ENCODE data around the gene GIT1. TPM values are rescaled to one million over a fixed set of nuclear protein-coding genes. Genes with fewer than 3 reads are reported as not detected.

GIT1 gene
- polyA plus RNA-seq, 2 donors, result 22.6 to 30.2 TPM

- peak overlapping the region; percentile 78 to 80 for H3K4me3 ChIP-seq (ENCODE audit: low read depth in 1 of 2, low read length in 2 of 2)
- H3K36me3 ChIP-seq (ENCODE audit: control insufficient read depth in 2 of 2, insufficient read depth in 2 of 2, low read length in 1 of 2), result no peaks in the 10 kb centered on the region
- 1% methylated on average over 40 to 72 of the region's 72 CpGs for WGBS, 2 donors
- no peaks in the 10 kb centered on the region for H3K9me3 ChIP-seq (ENCODE audit: control insufficient read depth in 2 of 2, insufficient read depth in 1 of 2, low read depth in 1 of 2, low read length in 1 of 2)
- peaks cover 13 to 49% of the 10 kb centered on the region in 2 donors for H3K4me1 ChIP-seq (ENCODE audit: control insufficient read depth in 2 of 2, insufficient read depth in 2 of 2, low read length in 1 of 2)
- H3K27me3 ChIP-seq (ENCODE audit: control insufficient read depth in 1 of 2, insufficient read depth in 2 of 2, low read length in 2 of 2), result no peaks in the 10 kb centered on the region
- H3K27ac ChIP-seq (ENCODE audit: low read depth in 2 of 2, low read length in 1 of 2), result peak overlapping the region; percentile 72 to 84
These were observed 661 bp downstream of the GIT1 start for GRCh38 chr17:29588562-29589411.

- Histone ChIP-seq H3K27me3 (ENCODE audit: control insufficient read depth in 1 of 2, insufficient read depth in 2 of 2, low read length in 2 of 2) (no peaks in the 10 kb centered on the region), H3K27ac (ENCODE audit: low read depth in 2 of 2, low read length in 1 of 2) (peak overlapping the region; percentile 72 to 84), H3K4me3 (ENCODE audit: low read depth in 1 of 2, low read length in 2 of 2) (peak overlapping the region; percentile 78 to 80), H3K36me3 (ENCODE audit: control insufficient read depth in 2 of 2, insufficient read depth in 2 of 2, low read length in 1 of 2) (peaks cover 0 to under 1% of the 10 kb centered on the region in 2 donors), H3K9me3 (ENCODE audit: control insufficient read depth in 2 of 2, insufficient read depth in 1 of 2, low read depth in 1 of 2, low read length in 1 of 2) (no peaks in the 10 kb centered on the region), H3K4me1 (ENCODE audit: control insufficient read depth in 2 of 2, insufficient read depth in 2 of 2, low read length in 1 of 2) (peaks cover 16 to 56% of the 10 kb centered on the region in 2 donors)
- 14 to 22% methylated on average over 8 of the region's 8 CpGs for WGBS, 2 donors
These were observed 1.4 kb downstream of the GIT1 start for GRCh38 chr17:29588017-29588561.

GRCh38 chr17:29587591-29587990 is 1.9 kb downstream of the GIT1 start:
- Histone ChIP-seq H3K27me3 (ENCODE audit: control insufficient read depth in 1 of 2, insufficient read depth in 2 of 2, low read length in 2 of 2) (no peaks in the 10 kb centered on the region), H3K9me3 (ENCODE audit: control insufficient read depth in 2 of 2, insufficient read depth in 1 of 2, low read depth in 1 of 2, low read length in 1 of 2) (no peaks in the 10 kb centered on the region), H3K27ac (ENCODE audit: low read depth in 2 of 2, low read length in 1 of 2) (no peak overlapping the region), H3K4me3 (ENCODE audit: low read depth in 1 of 2, low read length in 2 of 2) (peak overlapping the region in 1 of 2 donors; percentile 78), H3K36me3 (ENCODE audit: control insufficient read depth in 2 of 2, insufficient read depth in 2 of 2, low read length in 1 of 2) (peaks cover 0 to 5% of the 10 kb centered on the region in 2 donors), H3K4me1 (ENCODE audit: control insufficient read depth in 2 of 2, insufficient read depth in 2 of 2, low read length in 1 of 2) (peaks cover 19 to 60% of the 10 kb centered on the region in 2 donors)
- 57 to 68% methylated on average over 6 of the region's 6 CpGs for WGBS, 2 donors

- peaks cover 19 to 58% of the 10 kb centered on the region in 2 donors for H3K4me1 ChIP-seq (ENCODE audit: control insufficient read depth in 2 of 2, insufficient read depth in 2 of 2, low read length in 1 of 2)
- no peak overlapping the region for H3K4me3 ChIP-seq (ENCODE audit: low read depth in 1 of 2, low read length in 2 of 2)
- no peaks in the 10 kb centered on the region for H3K9me3 ChIP-seq (ENCODE audit: control insufficient read depth in 2 of 2, insufficient read depth in 1 of 2, low read depth in 1 of 2, low read length in 1 of 2)
- WGBS, 2 donors, result 50 to 73% methylated on average over 7 to 9 of the region's 9 CpGs
- peaks cover 2 to 7% of the 10 kb centered on the region in 2 donors for H3K36me3 ChIP-seq (ENCODE audit: control insufficient read depth in 2 of 2, insufficient read depth in 2 of 2, low read length in 1 of 2)
- no peaks in the 10 kb centered on the region for H3K27me3 ChIP-seq (ENCODE audit: control insufficient read depth in 1 of 2, insufficient read depth in 2 of 2, low read length in 2 of 2)
- peak overlapping the region in 1 of 2 donors; percentile 19 for H3K27ac ChIP-seq (ENCODE audit: low read depth in 2 of 2, low read length in 1 of 2)
These were observed 2.6 kb downstream of the GIT1 start for GRCh38 chr17:29586676-29587469.

- peak overlapping the region; percentile 11 to 50 for H3K27ac ChIP-seq (ENCODE audit: low read depth in 2 of 2, low read length in 1 of 2)
- H3K27me3 ChIP-seq (ENCODE audit: control insufficient read depth in 1 of 2, insufficient read depth in 2 of 2, low read length in 2 of 2), result no peaks in the 10 kb centered on the region
- WGBS, 2 donors, result 70 to 76% methylated on average over 8 of the region's 8 CpGs
- H3K9me3 ChIP-seq (ENCODE audit: control insufficient read depth in 2 of 2, insufficient read depth in 1 of 2, low read depth in 1 of 2, low read length in 1 of 2), result no peaks in the 10 kb centered on the region
- H3K4me1 ChIP-seq (ENCODE audit: control insufficient read depth in 2 of 2, insufficient read depth in 2 of 2, low read length in 1 of 2), result peaks cover 15 to 53% of the 10 kb centered on the region in 2 donors
- peak overlapping the region in 1 of 2 donors; percentile 5 for H3K4me3 ChIP-seq (ENCODE audit: low read depth in 1 of 2, low read length in 2 of 2)
- H3K36me3 ChIP-seq (ENCODE audit: control insufficient read depth in 2 of 2, insufficient read depth in 2 of 2, low read length in 1 of 2), result peaks cover 2 to 16% of the 10 kb centered on the region in 2 donors
These were observed 4.2 kb downstream of the GIT1 start for GRCh38 chr17:29585080-29585751.

- H3K36me3 ChIP-seq (ENCODE audit: control insufficient read depth in 2 of 2, insufficient read depth in 2 of 2, low read length in 1 of 2), result peaks cover 2 to 16% of the 10 kb centered on the region in 2 donors
- 67 to 75% methylated on average over 12 of the region's 12 CpGs for WGBS, 2 donors
- no peaks in the 10 kb centered on the region for H3K27me3 ChIP-seq (ENCODE audit: control insufficient read depth in 1 of 2, insufficient read depth in 2 of 2, low read length in 2 of 2)
- no peak overlapping the region for H3K4me3 ChIP-seq (ENCODE audit: low read depth in 1 of 2, low read length in 2 of 2)
- H3K9me3 ChIP-seq (ENCODE audit: control insufficient read depth in 2 of 2, insufficient read depth in 1 of 2, low read depth in 1 of 2, low read length in 1 of 2), result no peaks in the 10 kb centered on the region
- peak overlapping the region; percentile 11 to 50 for H3K27ac ChIP-seq (ENCODE audit: low read depth in 2 of 2, low read length in 1 of 2)
- peaks cover 13 to 48% of the 10 kb centered on the region in 2 donors for H3K4me1 ChIP-seq (ENCODE audit: control insufficient read depth in 2 of 2, insufficient read depth in 2 of 2, low read length in 1 of 2)
These were observed 4.9 kb downstream of the GIT1 start for GRCh38 chr17:29584452-29585079.

GRCh38 chr17:29583324-29584248 is 5.9 kb downstream of the GIT1 start:
- peak overlapping the region; percentile 40 to 50 for H3K27ac ChIP-seq (ENCODE audit: low read depth in 2 of 2, low read length in 1 of 2)
- 65 to 77% methylated on average over 16 of the region's 16 CpGs for WGBS, 2 donors
- H3K36me3 ChIP-seq (ENCODE audit: control insufficient read depth in 2 of 2, insufficient read depth in 2 of 2, low read length in 1 of 2), result peaks cover 2 to 24% of the 10 kb centered on the region in 2 donors
- H3K4me1 ChIP-seq (ENCODE audit: control insufficient read depth in 2 of 2, insufficient read depth in 2 of 2, low read length in 1 of 2), result peaks cover 13 to 48% of the 10 kb centered on the region in 2 donors
- H3K27me3 ChIP-seq (ENCODE audit: control insufficient read depth in 1 of 2, insufficient read depth in 2 of 2, low read length in 2 of 2), result no peaks in the 10 kb centered on the region
- no peak overlapping the region for H3K4me3 ChIP-seq (ENCODE audit: low read depth in 1 of 2, low read length in 2 of 2)
- no peaks in the 10 kb centered on the region for H3K9me3 ChIP-seq (ENCODE audit: control insufficient read depth in 2 of 2, insufficient read depth in 1 of 2, low read depth in 1 of 2, low read length in 1 of 2)

- WGBS, 2 donors, result 93% methylated on average over 13 of the region's 13 CpGs
- H3K27ac ChIP-seq (ENCODE audit: low read depth in 2 of 2, low read length in 1 of 2), result peak overlapping the region in 1 of 2 donors; percentile 67
- no peak overlapping the region for H3K4me3 ChIP-seq (ENCODE audit: low read depth in 1 of 2, low read length in 2 of 2)
- H3K4me1 ChIP-seq (ENCODE audit: control insufficient read depth in 2 of 2, insufficient read depth in 2 of 2, low read length in 1 of 2), result peaks cover 7 to 40% of the 10 kb centered on the region in 2 donors
- H3K36me3 ChIP-seq (ENCODE audit: control insufficient read depth in 2 of 2, insufficient read depth in 2 of 2, low read length in 1 of 2), result peaks cover 2 to 32% of the 10 kb centered on the region in 2 donors
- no peaks in the 10 kb centered on the region for H3K27me3 ChIP-seq (ENCODE audit: control insufficient read depth in 1 of 2, insufficient read depth in 2 of 2, low read length in 2 of 2)
- H3K9me3 ChIP-seq (ENCODE audit: control insufficient read depth in 2 of 2, insufficient read depth in 1 of 2, low read depth in 1 of 2, low read length in 1 of 2), result no peaks in the 10 kb centered on the region
These were observed 6.7 kb downstream of the GIT1 start for GRCh38 chr17:29582772-29583171.
